HL-60/S4 treated with retinoic acid at 250 ng/mL for 4 days and 3 days (cell line): ENCODE results near the gene BAG2.

Source experiments
- in situ Hi-C: fragments of 300-500 bp; cut with MboI; formaldehyde crosslinking; loops from 2 replicates; pipeline ENCODE4 v1.7.0; 2022; ENCODE audit warnings: low sequenced_read_pairs

BAG2 gene

GRCh38 chr6:57173886-57174510 is 1.9 kb downstream of the BAG2 start:
- in situ Hi-C loops: no loop called here

- in situ Hi-C loops: no loop called here
Measured at GRCh38 chr6:57174511-57174907, 2.4 kb downstream of the BAG2 start.

- in situ Hi-C loops: no loop called here
Measured at GRCh38 chr6:57177545-57178265, 5.6 kb downstream of the BAG2 start.

- in situ Hi-C loops: no loop called here
Measured at GRCh38 chr6:57180596-57180995, 8.5 kb downstream of the BAG2 start.

- in situ Hi-C loops: no loop called here
Measured at GRCh38 chr6:57182017-57182432, 9.9 kb downstream of the BAG2 start.

GRCh38 chr6:57183336-57183735 is 11.2 kb downstream of the BAG2 start:
- in situ Hi-C loops: no loop called here

GRCh38 chr6:57190140-57190539 is 18.0 kb downstream of the BAG2 start:
- in situ Hi-C loops: no loop called here

GRCh38 chr6:57193177-57193576 is 21.1 kb downstream of the BAG2 start:
- in situ Hi-C loops: no loop called here

GRCh38 chr6:57195457-57195856 is 23.3 kb downstream of the BAG2 start:
- in situ Hi-C loops: no loop called here

GRCh38 chr6:57198926-57199636 is 27.0 kb downstream of the BAG2 start:
- in situ Hi-C loops: no loop called here

- in situ Hi-C loops: no loop called here
Measured at GRCh38 chr6:57201718-57202117, 29.6 kb downstream of the BAG2 start.

- in situ Hi-C loops: no loop called here
Measured at GRCh38 chr6:57205550-57206328, 33.6 kb downstream of the BAG2 start.

GRCh38 chr6:57207141-57207540 is 35.0 kb downstream of the BAG2 start:
- in situ Hi-C loops: no loop called here

GRCh38 chr6:57207872-57208271 is 35.7 kb downstream of the BAG2 start:
- in situ Hi-C loops: no loop called here

GRCh38 chr6:57209030-57209429 is 36.9 kb downstream of the BAG2 start:
- in situ Hi-C loops: no loop called here

- in situ Hi-C loops: no loop called here
Measured at GRCh38 chr6:57210060-57210459, 37.9 kb downstream of the BAG2 start.

GRCh38 chr6:57215260-57215659 is 43.1 kb downstream of the BAG2 start:
- in situ Hi-C loops: no loop called here

- in situ Hi-C loops: no loop called here
Measured at GRCh38 chr6:57216235-57217101, 44.3 kb downstream of the BAG2 start.

GRCh38 chr6:57217270-57217669 is 45.1 kb downstream of the BAG2 start:
- in situ Hi-C loops: no loop called here

- in situ Hi-C loops: no loop called here
Measured at GRCh38 chr6:57220083-57220703, 48.1 kb downstream of the BAG2 start.
